GM23248 (cell line): ENCODE results near the gene FANCG. TPM values are rescaled to one million over a fixed set of nuclear protein-coding genes. Genes with fewer than 3 reads are reported as not detected.
A peak's percentile ranks its signal among the peaks of the same experiment; 100 is the strongest.

Experiments
- DNase-seq: peaks from one replicate; pipeline ENCODE4 v3.0.0-alpha.2; 2015
- H2AFZ ChIP-seq: fragments of 200-600 bp; sonication (generic); 2 replicates; pipeline ENCODE4 v1.6.1; 2016; ENCODE audit warnings: antibody characterized with exemption
- H3F3A ChIP-seq: fragments of 200-600 bp; sonication (generic); 2 replicates; pipeline ENCODE4 v1.6.1; 2016; ENCODE audit warnings: mild to moderate bottlenecking, antibody characterized with exemption, mixed run types; ENCODE audit not compliant: insufficient read depth
- H3K27ac ChIP-seq: fragments of 200-600 bp; sonication (generic); 2 replicates; pipeline ENCODE4 v1.5.1; 2016; ENCODE audit warnings: mild to moderate bottlenecking
- H3K27me3 ChIP-seq: fragments of 200-600 bp; sonication (generic); replicated peaks from 2 replicates; pipeline ENCODE4 v1.6.1; 2016; ENCODE audit warnings: mild to moderate bottlenecking; ENCODE audit not compliant: insufficient read depth
- H3K36me3 ChIP-seq: fragments of 200-600 bp; sonication (generic); 2 replicates; pipeline ENCODE4 v1.6.1; 2016; ENCODE audit warnings: low read depth, mild to moderate bottlenecking
- H3K4me1 ChIP-seq: fragments of 200-600 bp; sonication (generic); 2 replicates; pipeline ENCODE4 v1.6.1; 2016; ENCODE audit warnings: mild to moderate bottlenecking; ENCODE audit not compliant: insufficient read depth
- H3K4me2 ChIP-seq: fragments of 200-600 bp; sonication (generic); one replicate; pipeline ENCODE4 v1.6.1; 2016; ENCODE audit warnings: mild to moderate bottlenecking; ENCODE audit not compliant: unreplicated experiment
- H3K4me3 ChIP-seq: fragments of 200-600 bp; sonication (generic); 2 replicates; pipeline ENCODE4 v1.5.1; 2016; ENCODE audit warnings: mild to moderate bottlenecking
- H3K79me2 ChIP-seq: fragments of 200-600 bp; sonication (generic); 2 replicates; pipeline ENCODE4 v1.6.1; 2016; ENCODE audit warnings: mild to moderate bottlenecking; ENCODE audit not compliant: insufficient read depth
- H3K9ac ChIP-seq: fragments of 200-600 bp; sonication (generic); 2 replicates; pipeline ENCODE4 v1.6.1; 2016; ENCODE audit warnings: mild to moderate bottlenecking
- H3K9me2 ChIP-seq: fragments of 200-600 bp; sonication (generic); 2 replicates; pipeline ENCODE4 v1.6.1; 2016; ENCODE audit warnings: mixed run types, mild to moderate bottlenecking, moderate library complexity; ENCODE audit not compliant: insufficient read depth
- H3K9me3 ChIP-seq: fragments of 200-600 bp; sonication (generic); one replicate; pipeline ENCODE4 v1.6.1; 2017; ENCODE audit warnings: low read depth
- H4K20me1 ChIP-seq: fragments of 200-600 bp; sonication (generic); 2 replicates; pipeline ENCODE4 v1.6.0; 2016; ENCODE audit not compliant: insufficient read depth
- EZH2 ChIP-seq: fragments of 200-600 bp; sonication (generic); IDR thresholded peaks from 2 replicates; pipeline ENCODE4 v1.6.1; 2018; ENCODE audit warnings: antibody characterized with exemption, mild to moderate bottlenecking; ENCODE audit not compliant: insufficient read depth, poor library complexity, severe bottlenecking
- EZH2phosphoT487 ChIP-seq: fragments of 200-600 bp; sonication (generic); IDR thresholded peaks from 2 replicates; pipeline ENCODE4 v1.6.1; 2018; ENCODE audit warnings: antibody characterized with exemption, moderate library complexity, mild to moderate bottlenecking, low read depth; ENCODE audit not compliant: insufficient read depth
- WGBS, 2 experiments: methylation state at CpG; one replicate each; pipeline ENCODE4 v1.1.6; 2015 to 2017; ENCODE audit warnings: low lambda C conversion rate in 2 of 2, low coverage in 1 of 2; ENCODE audit errors: missing lambda C conversion rate in 2 of 2; 5-methylcytosine and 5-hydroxymethylcytosine counted together
- in situ Hi-C: fragments of 300-500 bp; cut with MboI; formaldehyde crosslinking; loops from 2 replicates; pipeline ENCODE4 v1.15.0; 2020
- polyA plus RNA-seq: library from polyadenylated mRNA; unstranded; fragments of >200 nt; fragmentation: Nextera tagmentation; extraction: Ambion mirVana; gene quantifications from 2 replicates; pipeline ENCODE4 v1.2.1, GENCODE V29; 2016
- total RNA-seq: library from RNA; depleted of rRNA; stranded (reverse); fragments of >200 nt; shearing (Covaris generic); gene quantifications from 2 replicates; pipeline ENCODE4 v1.2.3, GENCODE V29; 2014

FANCG gene
- total and polyA plus RNA-seq, 2 experiments from 2014 or later: 15.3 to 20.0 TPM

DNA sequence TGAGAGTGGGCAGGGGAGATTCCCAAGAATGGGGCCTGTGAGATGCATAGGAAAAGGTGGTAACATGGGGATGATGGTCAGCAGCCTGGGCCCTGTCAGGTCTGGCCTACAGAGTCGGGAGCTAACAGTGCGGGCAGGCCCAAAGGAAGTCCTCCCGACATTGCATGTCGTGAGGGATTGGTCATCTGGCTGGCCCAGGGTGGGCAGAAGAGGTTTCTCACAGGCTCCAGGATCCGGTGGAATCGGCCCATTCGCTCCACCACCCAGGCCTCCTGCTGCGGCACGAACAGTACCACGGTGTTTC, 22.7 kb upstream of the FANCG start:
- WGBS, 2 experiments: 3 to 7% methylated on average over 5 to 10 of the region's 10 CpGs
- Histone ChIP-seq H3K9ac (peak overlapping the region; percentile 98), H3K9me2 (no peaks in the 10 kb centered on the region), H3K27ac (peak overlapping the region; percentile 98), H3K9me3 (no peaks in the 10 kb centered on the region), H3K4me2 (peak overlapping the region; percentile 92), H3K4me3 (peak overlapping the region; percentile 95), H3K36me3 (peaks cover 31% of the 10 kb centered on the region; the same call in 1 of the 2 replicates), H3K4me1 (peaks cover 5% of the 10 kb centered on the region; the same call in 1 of the 2 replicates), H2AFZ (peak overlapping the region; percentile 95), H3K79me2 (peaks cover 44% of the 10 kb centered on the region), H4K20me1 (no peaks in the 10 kb centered on the region), H3K27me3 (no peaks in the 10 kb centered on the region), H3F3A (peaks cover 24% of the 10 kb centered on the region)
- DNase-seq: peak; percentile 61
- in situ Hi-C loops: no loop called here
- no peak for TF ChIP-seq EZH2phosphoT487
- TF ChIP-seq EZH2: no peak

DNA sequence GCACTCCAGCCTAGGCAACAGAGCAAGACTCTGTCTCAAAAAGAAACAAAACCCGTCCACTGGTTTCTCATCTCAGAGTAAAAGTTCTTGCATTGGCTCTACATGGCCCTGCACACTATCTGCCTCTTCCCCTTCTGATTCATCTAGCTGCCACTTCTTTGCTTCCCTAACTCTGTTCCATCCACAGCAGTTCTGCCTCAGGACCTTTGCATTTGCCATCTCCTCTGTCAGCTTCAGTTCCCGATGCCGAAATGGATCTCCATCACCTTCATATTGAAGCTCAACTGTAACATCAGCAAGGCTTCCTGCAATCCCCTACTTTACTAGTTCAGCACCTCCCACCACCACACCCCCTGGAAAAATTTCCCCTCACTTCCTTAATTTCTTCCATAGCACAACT, 17.8 kb upstream of the FANCG start:
- no peak for DNase-seq
- Histone ChIP-seq H3K4me1 (0 out of 2 replicates have a peak, but pooled peaks cover 5% of the 10 kb centered on the region), H3K4me2 (no peak overlapping the region), H4K20me1 (no peaks in the 10 kb centered on the region), H3K9ac (no peak overlapping the region), H3K27me3 (no peaks in the 10 kb centered on the region), H3K9me3 (no peaks in the 10 kb centered on the region), H3K27ac (no peak overlapping the region), H3K4me3 (no peak overlapping the region), H2AFZ (no peak overlapping the region), H3K9me2 (no peaks in the 10 kb centered on the region), H3F3A (peaks cover 8% of the 10 kb centered on the region; the same call in 1 of the 2 replicates), H3K79me2 (peaks cover 16% of the 10 kb centered on the region), H3K36me3 (peaks cover 7% of the 10 kb centered on the region; the same call in 1 of the 2 replicates)
- TF ChIP-seq EZH2phosphoT487: no peak
- no peak for TF ChIP-seq EZH2
- 83 to 92% methylated on average over 3 of the region's 3 CpGs for WGBS, 2 experiments
- in situ Hi-C loops: loop anchor here (10.0 kb wide), 1 partner anchor 193 kb away; no protein-coding TSS in a partner anchor

DNA sequence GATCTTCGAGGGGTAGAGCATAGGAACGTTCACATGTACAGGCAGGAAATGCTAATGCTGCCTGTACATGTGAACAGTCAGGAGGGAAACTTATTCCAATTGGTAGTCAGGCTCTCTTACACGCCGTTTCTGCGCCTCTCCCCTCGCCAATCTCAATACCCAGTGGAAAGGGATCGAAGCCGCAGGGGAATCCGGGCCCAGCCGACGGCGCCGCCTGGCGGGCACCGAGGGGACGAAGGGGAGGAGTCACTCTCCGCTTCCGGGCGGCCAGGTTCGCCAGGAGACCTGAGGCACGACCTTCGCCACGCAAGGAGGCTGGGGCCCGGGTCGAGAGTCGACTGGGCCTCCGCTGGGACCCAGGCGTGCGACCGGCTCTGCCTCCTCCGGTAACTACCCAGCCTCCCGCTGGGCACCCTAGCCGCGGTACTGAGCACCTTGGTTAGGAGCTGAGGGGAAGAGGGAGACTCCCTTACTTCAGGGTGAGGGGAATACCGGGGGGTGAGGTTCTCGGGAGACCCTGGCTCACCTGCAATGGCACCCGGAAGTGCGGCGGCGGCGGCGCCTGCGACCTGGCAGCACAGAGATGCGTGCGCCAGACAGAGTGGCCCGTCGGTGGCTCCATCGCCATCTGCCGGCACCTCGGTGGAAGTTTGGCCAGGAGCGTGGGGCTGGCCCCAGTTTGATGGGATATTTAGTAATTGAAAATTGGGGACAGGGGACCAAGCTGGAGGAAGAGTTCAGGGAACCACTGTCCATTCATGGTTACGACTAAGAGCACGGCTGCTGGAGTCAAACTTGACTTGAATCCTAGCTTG, 16.5 kb upstream of the FANCG start, which contains the start of gene PIGO:
PIGO (minus strand) TSS at position 557 of the 815 bp plus-strand sequence. CDS start 1,026 bp downstream, outside the sequence.
- TF ChIP-seq EZH2phosphoT487: no peak
- TF ChIP-seq EZH2: no peak
- WGBS, 2 experiments: 1 to 2% methylated on average over 50 to 51 of the region's 53 CpGs
- peak; percentile 91 for DNase-seq
- H3K9me2 ChIP-seq: no peaks in the 10 kb centered on the region
- H3K4me3 ChIP-seq: peak within 1 kb of the TSS; percentile 99
- peak within 1 kb of the TSS; percentile 96 for H3K4me2 ChIP-seq
- H3K36me3 ChIP-seq: peaks cover 7% of the 10 kb centered on the region; the same call in 1 of the 2 replicates
- no peaks in the 10 kb centered on the region for H3K4me1 ChIP-seq
- peak within 1 kb of the TSS; percentile 98 for H3K9ac ChIP-seq
- peak within 1 kb of the TSS; percentile 99 for H2AFZ ChIP-seq
- H3F3A ChIP-seq: peaks cover 8% of the 10 kb centered on the region; the same call in 1 of the 2 replicates
- peaks cover 3% of the 10 kb centered on the region for H3K79me2 ChIP-seq
- H3K27ac ChIP-seq: peak within 1 kb of the TSS; percentile 89
- H4K20me1 ChIP-seq: no peaks in the 10 kb centered on the region
- no peaks in the 10 kb centered on the region for H3K27me3 ChIP-seq
- H3K9me3 ChIP-seq: no peaks in the 10 kb centered on the region
- in situ Hi-C loops: loop anchor here (10.0 kb wide), 1 partner anchor 191 kb away; no protein-coding TSS in a partner anchor

DNA sequence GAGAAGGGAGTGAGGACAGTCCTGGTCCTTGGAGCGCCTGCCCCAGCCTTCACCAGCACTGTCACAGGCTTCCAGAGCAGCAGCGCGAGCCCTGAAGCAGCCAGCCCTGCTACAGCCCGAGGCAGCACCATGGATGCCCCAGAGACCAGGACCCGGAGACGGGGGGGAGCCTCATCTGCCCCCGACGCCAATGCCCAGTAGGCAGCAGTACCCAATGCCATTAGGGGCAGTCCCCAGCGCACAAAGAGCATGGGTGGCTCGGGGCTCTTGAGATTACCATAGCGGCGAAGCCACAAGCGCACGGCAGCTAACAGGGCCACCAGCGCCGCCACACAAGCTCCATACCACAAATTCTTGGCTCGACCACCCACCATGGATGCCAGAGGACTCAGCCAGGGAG, 11.8 kb upstream of the FANCG start:
- Histone ChIP-seq H3K27ac (no peak overlapping the region), H3K9me2 (no peaks in the 10 kb centered on the region), H4K20me1 (no peaks in the 10 kb centered on the region), H3K4me1 (no peaks in the 10 kb centered on the region), H3K36me3 (no peaks in the 10 kb centered on the region), H3K4me2 (no peak overlapping the region), H3K79me2 (no peaks in the 10 kb centered on the region), H3K9ac (no peak overlapping the region), H3F3A (0 out of 2 replicates have a peak, but pooled peaks cover under 1% of the 10 kb centered on the region), H2AFZ (no peak overlapping the region), H3K27me3 (no peaks in the 10 kb centered on the region), H3K4me3 (no peak overlapping the region), H3K9me3 (no peaks in the 10 kb centered on the region)
- no peak for DNase-seq
- TF ChIP-seq EZH2phosphoT487: no peak
- TF ChIP-seq EZH2: no peak
- in situ Hi-C loops: loop anchor here (10.0 kb wide), 1 partner anchor 187 kb away; no protein-coding TSS in a partner anchor
- WGBS, 2 experiments: 93 to 94% methylated on average over 15 to 17 of the region's 17 CpGs
